ENCODE results near the gene STX12. TPM values are rescaled to one million over a fixed set of nuclear protein-coding genes. Genes with fewer than 3 reads are reported as not detected.
"Not testable (repeated sequence)": the region's sequence is repeated elsewhere in the genome, so short reads cannot be mapped to it uniquely, and the experiment has no call there.

STX12 gene
- polyA plus RNA-seq, 1 of the 3 experiments (the other 2 are of a cell fraction) = 12.9 TPM

DNA sequence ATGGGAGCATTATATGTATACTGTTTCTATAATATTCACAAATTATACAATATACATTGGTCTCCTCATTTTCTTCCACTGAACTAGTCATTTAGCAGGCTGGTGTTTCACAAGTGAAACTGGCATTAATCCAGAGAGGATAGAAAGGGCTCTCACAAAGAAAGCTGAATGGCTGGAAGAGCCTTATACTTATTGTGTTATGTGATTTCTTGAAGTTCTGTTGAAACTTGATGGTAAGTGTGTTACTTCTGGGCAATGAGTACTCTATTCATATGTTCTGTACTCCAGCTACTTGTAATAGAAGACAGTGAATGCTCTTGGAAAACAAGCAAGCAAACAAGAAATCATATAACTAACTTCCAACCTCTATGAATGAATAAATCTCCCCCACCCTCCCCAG, 14.9 kb downstream of the STX12 start:
- Histone ChIP-seq H3K4me2 (no peak overlapping the region), H3K9ac (no peak overlapping the region), H3K9me3 (no peaks in the 10 kb centered on the region), H4K20me1 (ENCODE audit: insufficient read depth) (no peaks in the 10 kb centered on the region), H3K9me2 (no peaks in the 10 kb centered on the region), H3F3A (replicated peaks; ENCODE audit: insufficient read depth) (peaks cover 12% of the 10 kb centered on the region), H3K27me3 (ENCODE audit: insufficient read depth) (no peaks in the 10 kb centered on the region), H3K4me3 (ENCODE audit: low read depth in 2 of 2, low read length in 1 of 2) (no peak overlapping the region), H3K4me1 (ENCODE audit: control insufficient read depth in 1 of 2, insufficient read depth in 2 of 2, low read depth in 1 of 2, low read length in 1 of 2) (peaks cover 3 to 25% of the 10 kb centered on the region in 2 experiments; a peak in 2 of 4 replicates), H3K36me3 (replicated peaks in 1 of 2; ENCODE audit: control insufficient read depth in 1 of 2, insufficient read depth in 2 of 2, low read length in 1 of 2) (peaks cover 6 to 19% of the 10 kb centered on the region in 2 experiments), H3K79me2 (ENCODE audit: insufficient read depth) (peaks cover 52% of the 10 kb centered on the region), H2AFZ (ENCODE audit: low read depth) (no peak overlapping the region), H3K27ac (ENCODE audit: low read depth in 2 of 2, low read length in 1 of 2) (peak overlapping the region in 1 of 2 experiments; percentile 10; a peak in 1 of 4 replicates)
- no peak for DNase-seq
- no peak for TF ChIP-seq GABPA (IDR thresholded peaks at IDR 0.05; ENCODE audit: low read depth)
- TF ChIP-seq RCOR1 (IDR thresholded peaks at IDR 0.05; ENCODE audit: low read length) = no peak
- TF ChIP-seq TCF12 (IDR thresholded peaks at IDR 0.05) = no peak
- TF ChIP-seq FOXJ3 (CRISPR knock-in tag; IDR thresholded peaks at IDR 0.05) = no peak
- no peak for TF ChIP-seq SMC3 (IDR thresholded peaks at IDR 0.05; ENCODE audit: low read depth, low read length)
- TF ChIP-seq CHD2 (IDR thresholded peaks at IDR 0.05; ENCODE audit: low read length, partially characterized antibody) = no peak
- TF ChIP-seq CTCF (IDR thresholded peaks at IDR 0.05) = no peak
- TF ChIP-seq YY1 (IDR thresholded peaks at IDR 0.05; ENCODE audit: low read depth) = no peak
- TF ChIP-seq PBX3 (IDR thresholded peaks at IDR 0.05) = no peak
- TF ChIP-seq FOXM1 (IDR thresholded peaks at IDR 0.05; ENCODE audit: low read depth) = no peak
- TF ChIP-seq MXI1 (IDR thresholded peaks at IDR 0.05; ENCODE audit: low read depth, low read length) = no peak
- POLR2A ChIA-PET = no interaction called here
- CTCF ChIA-PET = no interaction called here

GRCh38 chr1:27789540-27790041, 16.6 kb downstream of the STX12 start:
- CTCF ChIA-PET = no interaction called here
- peak overlapping the region; percentile 53 to 60 for H3K27ac ChIP-seq (ENCODE audit: low read depth in 2 of 2, low read length in 1 of 2)
- H3K4me2 ChIP-seq = peak overlapping the region; percentile 44

DNA sequence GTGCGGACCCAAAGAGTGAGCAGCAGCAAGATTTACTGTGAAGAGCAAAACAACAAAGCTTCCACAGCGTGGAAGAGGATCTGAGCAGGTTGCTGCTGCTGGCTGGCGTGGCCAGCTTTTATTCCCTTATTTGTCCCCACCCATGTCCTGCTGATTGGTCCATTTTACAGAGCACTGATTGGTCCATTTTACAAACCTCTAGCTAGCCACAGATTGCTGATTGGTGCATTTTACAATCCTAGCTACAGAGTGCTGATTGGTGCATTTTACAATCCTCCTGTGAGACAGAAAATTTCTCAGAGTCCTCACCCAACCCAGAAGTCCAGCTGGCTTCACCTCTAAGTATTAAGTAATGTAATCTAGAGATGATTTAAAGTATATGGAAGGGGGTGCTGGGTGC, 17.3 kb downstream of the STX12 start:
- H3K4me3 ChIP-seq (ENCODE audit: low read depth in 2 of 2, low read length in 1 of 2); CTCF ChIA-PET; H3K27ac ChIP-seq (ENCODE audit: low read depth in 2 of 2, low read length in 1 of 2); H3K9me3 ChIP-seq; H4K20me1 ChIP-seq (ENCODE audit: insufficient read depth); H2AFZ ChIP-seq (ENCODE audit: low read depth); H3K27me3 ChIP-seq (ENCODE audit: insufficient read depth); H3K9ac ChIP-seq; H3K9me2 ChIP-seq; DNase-seq; H3F3A ChIP-seq (replicated peaks; ENCODE audit: insufficient read depth); H3K4me2 ChIP-seq: not testable (repeated sequence)
- H3K79me2 ChIP-seq (ENCODE audit: insufficient read depth) = peaks cover 34% of the 10 kb centered on the region
- peaks cover 14 to 38% of the 10 kb centered on the region in 2 experiments for H3K36me3 ChIP-seq (replicated peaks in 1 of 2; ENCODE audit: control insufficient read depth in 1 of 2, insufficient read depth in 2 of 2, low read length in 1 of 2)
- POLR2A ChIA-PET = interaction anchor here (0.6 to 1.1 kb wide), 2 partner anchors 17 to 33 kb away, joined by 3 read pairs; partner anchors contain the start of gene STX12
- H3K4me1 ChIP-seq (ENCODE audit: control insufficient read depth in 1 of 2, insufficient read depth in 2 of 2, low read depth in 1 of 2, low read length in 1 of 2) = peaks cover 3 to 25% of the 10 kb centered on the region in 2 experiments; a peak in 2 of 4 replicates
- 92% methylated on average over 3 of the region's 3 CpGs for WGBS (ENCODE audit: low lambda C conversion rate)

More at GRCh38 chr1:27789540-27790041, 16.6 kb downstream of the STX12 start:
- Histone ChIP-seq H2AFZ (ENCODE audit: low read depth) (no peak overlapping the region), H3K9me3 (no peaks in the 10 kb centered on the region), H3F3A (replicated peaks; ENCODE audit: insufficient read depth) (peaks cover 10% of the 10 kb centered on the region), H4K20me1 (ENCODE audit: insufficient read depth) (no peaks in the 10 kb centered on the region), H3K36me3 (replicated peaks in 1 of 2; ENCODE audit: control insufficient read depth in 1 of 2, insufficient read depth in 2 of 2, low read length in 1 of 2) (peaks cover 14 to 33% of the 10 kb centered on the region in 2 experiments), H3K4me3 (ENCODE audit: low read depth in 2 of 2, low read length in 1 of 2) (no peak overlapping the region), H3K4me1 (ENCODE audit: control insufficient read depth in 1 of 2, insufficient read depth in 2 of 2, low read depth in 1 of 2, low read length in 1 of 2) (peaks cover 3 to 25% of the 10 kb centered on the region in 2 experiments; a peak in 2 of 4 replicates), H3K9me2 (no peaks in the 10 kb centered on the region), H3K27me3 (ENCODE audit: insufficient read depth) (no peaks in the 10 kb centered on the region), H3K9ac (no peak overlapping the region), H3K79me2 (ENCODE audit: insufficient read depth) (peaks cover 35% of the 10 kb centered on the region)
- POLR2A ChIA-PET = interaction anchor here (1.1 kb wide), 1 partner anchor 17 kb away, joined by 3 read pairs; the partner anchor contains the start of gene STX12
- no peak for DNase-seq
- WGBS (ENCODE audit: low lambda C conversion rate) = 89% methylated on average over 4 of the region's 4 CpGs
- TF ChIP-seq NFIC (IDR thresholded peaks at IDR 0.05; ENCODE audit: borderline replicate concordance) = no peak

Data from SK-N-SH (cell line).